Measurements from ENCODE around the gene KRT33B. TPM values are rescaled to one million over a fixed set of nuclear protein-coding genes. Genes with fewer than 3 reads are reported as not detected.

KRT33B gene
- total and polyA plus RNA-seq, 2 of the 8 experiments (the other 6 are each of a cell fraction or from before 2014, with no cell fraction given): not detected

GRCh38 chr17:41352597-41353366 lies 16.8 kb downstream of the KRT33B start (continued):
- TF ChIP-seq KDM4A (IDR thresholded peaks at IDR 0.05; ENCODE audit: low read depth, low read length, severe bottlenecking) (no peak), ASH2L (IDR thresholded peaks at IDR 0.05; ENCODE audit: low read length) (no peak), MAFK (IDR thresholded peaks at IDR 0.05; ENCODE audit: low read depth, low read length) (no peak), CTBP2 (IDR thresholded peaks at IDR 0.05; ENCODE audit: borderline replicate concordance, insufficient read depth, insufficient read length, low read length) (no peak), JUND (IDR thresholded peaks at IDR 0.05; ENCODE audit: low read length) (no peak)
